DMS53 treated with DMSO at 0.1 percent for 48 hours (cell line): Measurements from ENCODE around the gene MAP3K5.
A peak's percentile ranks its signal among the peaks of the same experiment; 100 is the strongest.
"Not testable (repeated sequence)": the region's sequence is repeated elsewhere in the genome, so short reads cannot be mapped to it uniquely, and the experiment has no call there.

Experiments
- DNase-seq: peaks from one replicate; lab custom pipeline; 2025; ENCODE audit not compliant: unreplicated experiment; lab: John Stamatoyannopoulos, UW

The MAP3K5 gene

DNA sequence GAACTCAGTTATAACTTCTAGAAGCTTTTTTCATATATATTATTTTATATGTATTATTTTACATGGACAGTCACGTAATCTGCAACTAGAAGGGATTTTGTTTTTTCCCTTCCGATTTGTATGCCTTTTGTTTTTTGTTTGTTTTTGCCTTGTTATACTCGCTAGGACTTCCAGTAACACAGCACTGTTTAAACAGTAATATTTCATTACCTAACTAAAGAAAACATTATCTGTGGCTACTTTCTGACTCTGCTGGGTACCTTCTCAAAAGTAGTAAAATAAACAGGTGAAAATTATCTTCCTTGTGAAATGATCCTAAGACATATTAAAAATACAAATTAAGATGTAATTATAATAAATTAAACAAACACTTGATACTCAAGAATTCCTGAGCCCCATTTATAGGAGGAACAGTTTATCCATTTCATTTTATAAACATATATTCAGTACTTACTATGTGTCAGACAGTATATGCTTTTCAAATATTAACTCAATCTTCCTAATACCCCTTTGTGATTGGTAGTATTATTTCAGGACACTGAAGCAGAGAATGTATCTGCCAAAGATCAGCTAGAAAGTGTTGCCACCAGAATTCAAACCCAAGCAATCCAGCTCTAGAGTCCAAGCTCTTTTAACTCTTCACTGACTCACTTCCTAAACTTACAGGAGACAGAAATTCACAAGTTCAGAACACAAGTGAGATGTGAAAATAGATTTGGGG lies 65.3 kb downstream of the MAP3K5 start:
- DNase-seq: peak; percentile 8

DNA sequence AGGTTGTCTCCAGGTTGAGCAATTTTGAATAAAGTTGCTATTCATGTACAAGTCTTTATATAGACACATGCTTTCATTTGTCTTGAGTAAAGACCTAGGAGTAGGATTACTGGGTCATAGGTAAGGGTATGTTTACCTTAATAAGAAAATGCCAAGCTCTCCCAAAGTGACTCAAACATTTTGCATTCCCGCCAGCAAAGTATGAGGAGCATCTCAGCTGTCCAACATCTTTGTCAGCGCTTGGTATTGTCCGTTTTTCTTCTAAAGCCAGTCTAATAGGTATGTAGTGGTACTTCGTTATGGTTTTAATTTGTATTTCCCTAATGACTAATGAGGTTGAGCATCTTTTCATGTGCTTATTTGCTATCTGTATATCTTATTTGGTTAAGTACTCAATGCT lies 67.2 kb downstream of the MAP3K5 start:
- DNase-seq: no peak

DNA sequence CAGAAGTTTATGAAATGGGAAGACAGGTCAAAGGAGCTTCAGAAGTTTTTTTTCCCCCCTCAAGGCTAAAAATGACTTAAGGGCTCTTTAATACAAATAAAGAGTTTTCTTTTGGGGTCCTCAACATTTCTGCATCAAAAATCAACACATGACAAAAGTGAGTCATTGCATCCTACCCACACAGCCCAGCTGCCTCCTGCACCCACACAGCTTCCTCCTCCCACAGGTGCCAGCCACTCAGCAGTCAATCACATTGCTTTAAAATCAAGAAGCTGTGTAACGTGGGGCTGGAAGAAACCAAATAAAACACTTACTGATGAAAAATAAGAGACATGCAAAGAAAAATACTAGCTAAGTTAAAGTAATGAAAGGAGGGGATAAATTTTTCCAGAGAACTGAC lies 68.5 kb downstream of the MAP3K5 start:
- DNase-seq: no peak

DNA sequence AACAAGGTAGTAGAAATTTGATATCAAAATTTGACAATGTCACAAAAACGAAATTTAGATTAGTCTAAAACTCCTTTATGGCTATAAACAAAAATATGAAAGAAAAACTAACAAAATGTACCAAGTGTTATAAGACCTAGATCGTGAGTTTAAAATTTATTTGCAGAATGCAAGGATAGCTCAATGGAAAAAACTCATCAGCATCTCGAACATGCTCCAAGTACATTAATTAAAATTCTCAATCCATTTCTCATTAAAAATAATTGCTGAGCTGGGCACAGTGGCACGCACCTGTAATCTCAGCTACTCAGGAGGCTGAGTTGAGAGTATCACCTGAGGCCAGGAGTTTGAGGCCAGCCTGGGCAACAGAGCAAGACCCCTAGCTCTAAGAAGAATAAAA lies 70.8 kb downstream of the MAP3K5 start:
- no peak for DNase-seq

DNA sequence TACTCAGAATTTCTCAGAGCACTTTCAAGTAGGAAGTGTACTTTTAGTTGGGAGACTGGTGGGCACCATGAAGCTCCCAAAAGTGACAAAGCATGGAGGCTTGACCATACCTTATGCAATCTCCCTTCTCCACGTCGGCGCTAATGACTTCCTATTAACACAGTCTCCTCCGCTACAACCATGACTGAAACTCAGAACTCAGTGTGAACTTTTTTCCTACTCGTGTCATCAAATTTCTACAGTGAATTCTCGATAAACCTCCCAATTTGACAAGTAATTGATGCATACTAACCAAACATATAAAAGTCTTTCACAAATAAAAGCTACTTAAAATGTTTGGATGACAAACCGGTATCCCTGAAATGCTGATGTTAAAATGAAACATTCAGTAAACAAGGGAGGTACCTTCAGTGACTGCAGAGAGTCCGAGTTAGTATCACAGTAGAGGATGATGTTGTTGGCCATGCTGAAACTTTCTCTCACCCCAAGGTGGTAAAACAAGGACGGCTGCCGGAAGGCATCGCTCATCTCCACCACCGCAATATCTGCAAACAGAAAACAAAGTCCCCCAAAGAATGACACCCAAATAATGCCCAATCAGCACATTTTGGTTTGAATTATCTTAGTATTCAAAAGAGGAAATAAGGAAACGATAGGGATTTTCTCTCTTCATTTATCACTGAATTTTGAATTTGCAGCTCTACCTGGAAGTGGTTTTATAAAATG lies 72.1 kb downstream of the MAP3K5 start:
- DNase-seq: no peak

DNA sequence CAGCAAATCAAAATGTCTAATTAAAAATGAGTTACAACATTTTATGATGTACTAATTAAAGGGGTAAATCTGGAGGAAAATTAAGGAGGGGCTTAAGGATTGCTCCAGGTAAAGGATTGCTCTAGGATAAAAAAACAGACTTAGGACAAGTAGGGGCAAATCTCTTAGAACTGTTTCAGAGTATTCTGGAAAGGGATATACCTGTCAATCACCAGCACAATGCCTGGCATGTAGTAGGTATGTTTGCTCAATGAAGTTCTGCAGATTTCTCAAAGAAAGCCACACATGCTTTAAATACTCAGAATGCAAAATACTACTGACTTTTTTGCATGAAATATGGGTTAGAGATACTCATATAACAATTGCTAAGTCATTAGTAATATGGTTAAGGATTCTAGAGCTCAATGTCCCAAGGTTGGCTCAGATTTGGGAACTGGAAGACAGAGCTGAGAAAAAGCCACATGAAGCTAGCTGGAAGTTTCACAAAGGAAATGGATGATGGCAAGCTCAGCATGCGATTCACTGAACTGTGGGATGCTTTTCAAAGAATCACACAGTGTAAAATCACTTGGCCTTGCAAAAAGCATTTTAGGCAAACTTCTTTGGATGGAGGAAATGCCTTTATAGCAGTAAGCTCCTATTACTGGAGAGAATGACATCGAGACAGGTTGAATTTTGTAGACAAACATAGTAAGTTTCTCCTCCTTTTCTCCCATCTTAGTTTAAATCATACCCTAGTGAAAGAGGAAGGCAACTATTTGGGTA lies 72.8 kb downstream of the MAP3K5 start:
- no peak for DNase-seq

DNA sequence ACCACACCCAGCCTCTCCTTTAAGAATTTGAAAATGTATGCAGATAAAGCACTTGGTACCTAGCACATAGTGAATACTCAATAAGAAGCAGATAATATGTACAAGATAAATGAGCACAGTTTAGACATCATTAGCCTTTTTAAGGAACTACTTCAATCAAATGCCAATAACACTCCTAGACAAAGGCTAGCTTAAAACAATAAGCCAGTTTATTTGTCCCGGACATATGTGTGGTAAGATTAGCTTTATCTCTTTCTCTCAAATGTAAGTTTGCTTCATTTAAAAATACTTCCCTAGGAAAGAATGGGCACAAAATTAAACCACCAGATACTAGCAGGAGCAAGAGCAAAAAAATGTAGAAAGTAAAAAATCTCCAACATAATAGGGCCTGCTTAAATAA lies 73.8 kb downstream of the MAP3K5 start:
- no peak for DNase-seq

DNA sequence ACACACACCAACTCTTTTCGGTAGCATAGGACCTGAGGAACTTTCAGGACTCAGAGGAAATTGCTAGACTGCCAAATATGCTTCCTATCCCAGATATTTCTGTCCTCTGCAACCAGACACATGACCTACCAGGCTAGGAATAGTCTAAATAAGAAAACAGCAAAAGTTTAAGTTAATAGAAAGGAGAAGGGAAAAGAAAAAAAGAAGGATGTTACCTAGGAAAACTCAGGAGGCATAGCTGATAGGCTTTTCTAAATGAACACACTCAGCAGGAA lies 74.6 kb downstream of the MAP3K5 start:
- DNase-seq: no peak

DNA sequence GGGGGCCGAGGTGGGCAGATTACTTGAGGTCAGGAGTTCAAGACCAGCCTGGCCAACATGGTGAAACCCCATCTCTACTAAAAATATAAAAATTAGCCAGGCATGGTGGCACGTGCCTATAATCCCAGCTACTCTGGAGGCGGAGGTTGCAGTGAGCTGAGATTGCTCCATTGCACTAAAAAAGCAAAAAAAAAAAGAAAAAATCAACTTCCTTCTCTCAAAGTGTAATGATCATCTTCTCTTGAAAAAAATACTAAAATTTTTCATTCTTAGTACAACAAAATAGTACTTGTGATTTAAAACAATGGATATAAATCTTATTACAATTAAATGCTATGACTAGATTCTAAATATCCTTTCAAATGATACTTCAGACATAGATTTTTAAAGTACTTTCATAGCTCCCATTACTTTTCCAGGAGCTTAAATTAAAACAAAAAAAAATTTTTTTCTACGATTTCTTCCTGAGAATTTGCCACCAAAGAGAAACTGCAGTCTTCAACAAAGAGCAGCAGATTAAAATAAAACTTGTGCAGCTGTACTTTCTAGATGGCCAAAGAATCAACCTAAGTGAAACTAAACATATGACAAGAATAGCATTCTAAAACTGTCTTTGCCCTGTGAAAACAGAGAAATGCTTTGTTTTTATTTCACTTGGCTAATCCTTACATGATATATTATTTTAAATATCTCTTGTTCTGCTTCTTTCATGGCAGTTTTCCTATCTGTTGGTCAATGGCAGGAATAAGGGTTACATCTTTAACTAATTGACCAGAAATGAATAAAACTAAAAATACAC lies 75.2 kb downstream of the MAP3K5 start:
- no peak for DNase-seq

DNA sequence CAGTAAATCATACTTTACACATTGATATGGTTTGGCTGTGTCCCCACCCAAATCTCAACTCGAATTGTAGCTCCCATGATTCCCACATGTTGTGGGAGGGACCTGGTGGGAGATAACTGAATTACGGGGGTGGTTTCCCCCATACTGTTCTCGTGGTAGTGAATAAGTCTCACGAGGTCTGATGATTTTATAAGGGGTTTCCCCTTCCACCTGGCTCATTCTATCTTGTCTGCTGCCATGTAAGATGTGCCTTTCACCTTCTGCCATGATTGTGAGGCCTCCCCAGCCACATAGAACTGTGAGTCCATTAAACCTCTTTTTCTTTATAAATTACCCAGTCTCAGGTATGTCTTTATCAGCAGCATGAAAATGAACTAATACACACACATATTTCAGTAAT lies 79.6 kb downstream of the MAP3K5 start:
- not testable (repeated sequence) for DNase-seq

DNA sequence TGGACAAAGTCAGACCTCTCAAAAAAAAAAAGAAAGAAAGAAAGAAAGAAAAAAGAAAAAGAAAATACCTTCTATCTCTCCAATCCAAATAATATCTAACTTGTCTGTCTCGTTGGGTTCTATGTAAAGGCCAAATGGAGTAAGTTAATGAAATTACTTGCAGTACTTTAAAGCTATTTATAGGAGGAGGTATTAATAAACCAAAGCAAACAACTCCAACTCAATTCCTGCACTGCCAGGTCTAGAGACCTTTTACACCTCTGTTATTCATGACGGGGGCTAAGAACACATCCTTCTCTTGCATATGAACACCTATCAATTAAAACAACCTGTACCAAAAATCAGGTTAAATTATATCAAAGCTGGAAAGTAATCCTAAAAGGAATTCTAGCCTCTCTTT lies 80.6 kb downstream of the MAP3K5 start:
- DNase-seq: no peak

DNA sequence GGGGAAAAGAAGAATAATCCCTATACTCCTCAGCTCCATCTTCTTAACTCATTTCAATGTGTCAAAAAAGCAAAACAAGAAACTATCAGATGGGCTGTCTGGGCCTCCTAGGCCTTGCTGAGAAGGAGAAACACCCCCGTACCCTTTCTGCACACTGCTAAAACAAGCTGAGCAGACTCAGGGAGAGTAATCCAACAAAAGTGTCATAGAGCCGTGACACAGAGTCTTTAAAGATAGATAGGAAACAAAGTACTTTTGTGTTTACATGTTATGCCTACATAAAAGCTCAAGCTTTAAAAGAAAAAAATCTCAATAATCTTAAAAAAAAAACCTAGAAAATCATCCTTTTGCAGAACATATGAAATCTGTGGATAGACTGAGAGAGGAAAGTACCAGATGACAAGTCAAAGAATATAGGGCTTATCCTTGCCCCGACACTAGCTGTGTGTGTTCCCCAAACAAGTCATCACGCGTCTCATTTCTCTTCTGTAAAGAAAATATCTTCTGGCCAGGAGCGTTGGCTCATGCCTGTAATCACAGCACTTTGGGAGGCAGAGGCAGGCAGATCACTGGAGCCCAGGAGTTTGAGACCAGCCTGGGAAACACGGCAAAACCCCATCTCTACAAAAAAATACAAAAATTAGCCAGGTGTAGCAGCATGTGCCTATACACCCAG lies 81.3 kb downstream of the MAP3K5 start:
- no peak for DNase-seq

DNA sequence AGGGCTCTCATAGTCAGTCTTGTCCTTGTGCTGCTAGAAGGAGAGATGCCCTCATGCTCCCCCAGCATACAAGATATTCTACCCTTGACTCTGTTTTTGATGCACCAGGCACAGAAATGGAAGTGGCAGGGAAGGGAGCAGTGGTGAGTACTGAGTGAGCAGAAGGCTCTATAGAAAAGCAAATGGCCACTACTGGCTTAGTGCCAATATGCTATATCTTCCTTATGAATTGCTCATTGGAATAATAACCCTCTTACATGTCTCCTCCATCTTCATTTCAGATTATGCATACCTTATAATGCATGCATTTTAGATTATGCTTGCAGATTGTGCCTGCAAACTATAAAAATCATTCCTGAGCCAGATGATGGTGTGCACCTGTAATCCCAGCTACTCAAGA lies 82.8 kb downstream of the MAP3K5 start:
- DNase-seq: no peak

DNA sequence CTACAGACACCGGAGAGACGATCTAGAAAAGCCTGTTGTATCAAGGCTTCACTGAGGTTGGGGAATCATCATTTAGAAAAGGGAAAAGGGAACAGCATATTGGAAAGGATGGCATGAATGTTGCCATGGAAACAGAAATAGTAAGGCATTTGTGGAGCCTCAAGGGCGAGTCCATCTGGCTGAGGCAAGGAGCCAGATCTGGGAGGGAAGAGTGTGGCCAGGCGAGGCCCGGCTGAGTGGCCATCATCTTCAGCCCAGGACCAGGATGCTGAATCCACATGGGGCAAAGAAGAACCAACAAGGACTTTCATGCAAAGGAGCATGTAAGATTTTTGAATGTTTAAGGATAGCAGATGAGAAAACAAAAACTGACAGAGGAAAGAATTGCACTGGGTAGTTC lies 85.8 kb downstream of the MAP3K5 start:
- no peak for DNase-seq

DNA sequence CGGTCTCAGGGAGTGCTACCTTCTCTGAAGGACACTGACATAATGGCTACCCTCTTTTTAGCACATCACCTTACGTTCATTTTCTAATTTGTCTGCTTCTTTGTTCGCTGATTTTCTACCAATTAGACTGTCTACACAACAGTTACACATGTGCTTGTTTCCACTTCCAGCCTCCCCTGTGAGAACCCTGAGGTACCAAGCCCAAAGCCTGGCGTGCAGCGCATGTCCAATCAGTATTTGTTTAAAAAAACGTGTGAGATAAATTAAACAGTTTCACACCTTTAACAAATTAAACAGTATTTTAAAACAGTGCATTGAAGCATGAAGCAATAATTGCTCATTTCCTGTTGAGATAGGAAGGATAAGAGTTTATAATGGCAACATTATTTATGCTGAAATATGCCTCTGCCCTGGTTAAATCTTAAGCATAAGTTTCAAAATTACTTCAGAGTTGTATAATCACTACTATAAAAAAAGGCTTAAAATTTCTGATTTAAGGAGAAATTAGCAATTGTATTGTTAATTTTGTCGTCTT lies 88.9 kb downstream of the MAP3K5 start:
- DNase-seq: no peak

DNA sequence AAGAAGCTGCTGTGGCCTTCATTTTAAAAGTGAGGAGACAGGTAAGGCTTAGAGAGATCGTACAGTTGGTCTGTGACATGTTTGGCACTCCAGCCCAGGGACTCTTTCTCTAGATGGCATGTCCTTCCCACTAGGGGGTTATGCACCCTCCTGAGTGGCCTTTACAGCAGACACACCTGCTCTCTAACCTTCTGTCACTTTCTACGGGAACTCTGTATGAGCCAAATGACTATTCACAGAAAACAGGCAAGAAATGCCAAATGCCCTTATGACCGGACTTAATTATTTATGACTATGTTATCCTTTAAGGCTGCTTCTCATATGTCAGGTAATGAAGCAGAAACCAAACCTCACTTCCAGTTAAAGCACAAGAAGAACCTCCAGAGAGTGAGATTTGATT lies 91.2 kb downstream of the MAP3K5 start:
- DNase-seq: no peak

DNA sequence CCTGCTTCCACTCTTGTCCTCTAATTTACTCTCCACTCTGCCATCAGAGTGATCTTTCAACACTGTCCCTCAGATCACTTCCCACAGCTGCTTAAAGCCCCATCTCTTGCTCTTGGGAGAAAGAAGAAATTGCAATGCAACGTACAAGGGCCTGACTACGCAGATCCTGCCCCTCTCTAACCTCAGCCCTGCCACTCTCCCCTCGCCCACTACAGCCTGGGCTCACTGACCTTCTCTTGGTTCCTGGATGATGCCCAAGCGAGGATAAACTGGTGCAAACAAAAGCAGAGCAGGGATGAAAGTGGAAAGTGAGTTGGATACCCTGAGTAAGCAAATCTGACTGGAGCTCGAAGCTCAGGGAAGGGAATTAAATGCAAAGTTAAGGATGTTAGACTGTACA lies 92.9 kb downstream of the MAP3K5 start:
- DNase-seq: no peak

DNA sequence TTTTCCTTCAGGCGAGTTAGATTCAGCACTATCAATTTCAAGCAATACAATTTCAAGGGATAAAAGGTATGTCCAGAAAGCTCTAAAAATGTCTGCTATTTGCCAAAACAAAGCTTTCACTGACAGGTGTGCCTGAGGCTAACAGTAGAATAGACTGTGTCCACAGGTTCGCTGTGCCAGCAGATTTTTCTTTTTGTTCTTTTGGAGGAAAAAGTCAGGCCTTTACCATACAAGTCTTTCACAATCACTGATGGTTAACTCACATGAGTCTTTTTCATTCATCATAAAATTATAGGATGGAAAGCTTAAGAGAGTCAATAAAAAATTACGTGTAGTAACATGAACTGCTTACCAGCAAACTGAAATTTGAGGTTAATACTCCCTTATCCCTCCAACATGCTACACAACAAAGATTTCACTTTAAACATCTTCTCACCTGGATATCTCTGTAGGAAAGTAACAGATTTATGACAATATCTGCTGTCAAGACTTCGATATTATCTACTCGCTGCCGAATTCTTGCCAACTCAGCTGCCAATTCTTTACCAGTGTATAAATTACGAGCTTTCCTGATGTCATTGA lies 95.4 kb downstream of the MAP3K5 start:
- no peak for DNase-seq

DNA sequence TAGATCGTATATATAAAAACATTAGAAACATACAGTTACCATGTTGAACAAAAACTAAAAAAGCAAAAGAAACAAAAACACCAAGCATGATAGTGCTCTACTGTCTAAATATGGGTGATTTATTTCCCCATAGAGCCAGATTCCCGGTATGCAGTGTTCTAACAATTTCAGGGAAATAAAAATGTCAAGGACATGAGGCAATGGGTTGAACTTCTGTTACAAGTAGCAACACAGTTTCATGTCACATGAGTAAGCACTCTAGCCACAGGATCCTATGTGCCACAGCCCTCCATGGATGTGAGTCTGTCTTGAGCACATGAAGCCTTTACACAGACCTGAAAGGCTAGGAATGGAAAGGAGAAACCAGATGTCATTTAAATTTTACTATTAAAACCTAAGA lies 96.0 kb downstream of the MAP3K5 start:
- no peak for DNase-seq

DNA sequence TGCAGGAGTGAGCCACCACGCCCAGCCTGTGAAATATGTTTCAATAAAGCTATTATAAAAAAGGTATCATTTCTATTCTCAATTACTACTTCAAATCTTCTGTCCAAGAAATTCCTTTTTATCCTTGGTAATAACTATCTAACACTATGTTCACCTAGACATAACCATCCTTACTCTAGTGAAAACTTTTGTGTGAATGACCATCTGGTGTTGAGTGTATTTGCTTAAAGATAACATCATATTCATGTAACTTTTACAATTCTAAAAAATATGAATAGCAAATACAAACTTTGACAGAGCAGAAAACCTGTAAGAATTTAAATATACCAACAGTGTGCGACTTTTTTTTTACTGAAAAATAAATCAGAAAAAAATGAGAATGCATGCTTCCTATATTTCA lies 96.9 kb downstream of the MAP3K5 start:
- no peak for DNase-seq
